Lower lobe of right lung (tissue), 2 donors: ENCODE results near the gene FRMD4B. TPM values are rescaled to one million over a fixed set of nuclear protein-coding genes. Genes with fewer than 3 reads are reported as not detected.
A peak's percentile ranks its signal among the peaks of the same experiment; 100 is the strongest.

Experiments
- ATAC-seq, 2 donors: fragments of 200-7000 bp; cut with Tn5 transposase; one replicate each; pipeline ENCODE4 v1.9.1; 2020 to 2022; ENCODE audit warnings: mild to moderate bottlenecking in 2 of 2, moderate library complexity in 2 of 2
- DNase-seq: peaks from one replicate; pipeline ENCODE4 v3.0.0-alpha.2; 2020
- H3K27ac ChIP-seq: fragments of 200-600 bp; one replicate; pipeline ENCODE4 v1.8.0; 2022
- H3K27me3 ChIP-seq: fragments of 200-600 bp; one replicate; pipeline ENCODE4 v1.8.0; 2022; ENCODE audit warnings: low read depth
- H3K36me3 ChIP-seq: fragments of 200-600 bp; one replicate; pipeline ENCODE4 v1.8.0; 2022; ENCODE audit warnings: mild to moderate bottlenecking
- H3K4me1 ChIP-seq: fragments of 200-600 bp; one replicate; pipeline ENCODE4 v1.8.0; 2022
- H3K4me3 ChIP-seq: fragments of 200-600 bp; one replicate; pipeline ENCODE4 v1.8.0; 2022; ENCODE audit warnings: mild to moderate bottlenecking
- H3K9me3 ChIP-seq: fragments of 200-600 bp; one replicate; pipeline ENCODE4 v1.8.0; 2022
- CTCF ChIP-seq: fragments of 200-600 bp; IDR thresholded peaks from one replicate; pipeline ENCODE4 v1.8.0; 2022; ENCODE audit warnings: antibody characterized with exemption, mild to moderate bottlenecking
- intact Hi-C: fragments of 100-400 bp; cut with DNase I; formaldehyde crosslinking; loops from one replicate; pipeline ENCODE4 v1.11.0; 2022
- total RNA-seq: library from RNA; stranded (reverse); fragmentation: NEBNext Ultra II Directional; extraction: Animal tissue kit (Norgen Biotek cat#: 25700); gene quantifications from one replicate; pipeline ENCODE4 v1.2.1, GENCODE V29; 2021
- donor health status: DM: no; HTN: yes; CAD: no; lungs with severe emphysema.

FRMD4B gene
- total RNA-seq, 1 donor from 2014 or later: 62.4 TPM

- Histone ChIP-seq H3K27me3 (no peaks in the 10 kb centered on the region), H3K4me1 (peaks cover 64% of the 10 kb centered on the region), H3K4me3 (no peak overlapping the region), H3K27ac (peak overlapping the region; percentile 46), H3K36me3 (no peaks in the 10 kb centered on the region), H3K9me3 (no peaks in the 10 kb centered on the region)
- no peak for TF ChIP-seq CTCF
- no peak for ATAC-seq
- DNase-seq: no peak
- intact Hi-C loops: no loop called here
Observed at GRCh38 chr3:69322158-69322509, 63.8 kb downstream of the FRMD4B start.

- intact Hi-C loops: no loop called here
- peak; percentile 37 to 47 for ATAC-seq
- Histone ChIP-seq H3K4me3 (no peak overlapping the region), H3K27ac (peak overlapping the region; percentile 46), H3K9me3 (no peaks in the 10 kb centered on the region), H3K4me1 (peaks cover 59% of the 10 kb centered on the region), H3K27me3 (no peaks in the 10 kb centered on the region), H3K36me3 (no peaks in the 10 kb centered on the region)
- no peak for DNase-seq
- no peak for TF ChIP-seq CTCF
Observed at GRCh38 chr3:69321301-69322157, 64.4 kb downstream of the FRMD4B start.

- no peak for DNase-seq
- H3K36me3 ChIP-seq: no peaks in the 10 kb centered on the region
- intact Hi-C loops: no loop called here
- H3K4me1 ChIP-seq: peaks cover 54% of the 10 kb centered on the region
- H3K4me3 ChIP-seq: no peak overlapping the region
- peak; percentile 56 to 81 for ATAC-seq
- no peaks in the 10 kb centered on the region for H3K27me3 ChIP-seq
- H3K27ac ChIP-seq: peak overlapping the region; percentile 46
- H3K9me3 ChIP-seq: no peaks in the 10 kb centered on the region
- no peak for TF ChIP-seq CTCF
Observed at GRCh38 chr3:69320871-69321271, 65.0 kb downstream of the FRMD4B start.

- intact Hi-C loops: no loop called here
- H3K4me1 ChIP-seq: peaks cover 44% of the 10 kb centered on the region
Observed at GRCh38 chr3:69319652-69320051, 66.2 kb downstream of the FRMD4B start.

GRCh38 chr3:69318410-69318809 is 67.5 kb downstream of the FRMD4B start:
- ATAC-seq (no peak), DNase-seq (no peak)
- intact Hi-C loops: no loop called here
- Histone ChIP-seq H3K36me3 (no peaks in the 10 kb centered on the region), H3K27ac (no peak overlapping the region), H3K27me3 (no peaks in the 10 kb centered on the region), H3K4me3 (no peak overlapping the region), H3K9me3 (no peaks in the 10 kb centered on the region), H3K4me1 (peaks cover 38% of the 10 kb centered on the region)
- no peak for TF ChIP-seq CTCF

More at GRCh38 chr3:69319652-69320051, 66.2 kb downstream of the FRMD4B start:
- DNase-seq (no peak), ATAC-seq (no peak)
- H3K4me3 ChIP-seq: no peak overlapping the region
- H3K36me3 ChIP-seq: no peaks in the 10 kb centered on the region
- H3K9me3 ChIP-seq: no peaks in the 10 kb centered on the region
- H3K27me3 ChIP-seq: no peaks in the 10 kb centered on the region
- no peak for TF ChIP-seq CTCF
- no peak overlapping the region for H3K27ac ChIP-seq
